Mammary epithelial cell (primary cell): ENCODE results near the gene UNC80.

Experiments
- EZH2 ChIP-seq: IDR thresholded peaks from 2 replicates; pipeline ENCODE4 v1.6.1; 2012; ENCODE audit warnings: low read length, inconsistent platforms, borderline replicate concordance
- TF ChIP-seq, protein P1 (sequence below), 2 donors: IDR thresholded peaks in 1 of 2; conservative IDR thresholded peaks in 1 of 2; 2 replicates each; pipeline ENCODE4 v1.5.1; 2011 to 2012; ENCODE audit warnings: inconsistent platforms in 2 of 2, low read length in 2 of 2, mild to moderate bottlenecking in 2 of 2, control low read depth in 1 of 2, low read depth in 1 of 2; ENCODE audit not compliant: insufficient read depth in 1 of 2; ENCODE audit errors: extremely low read depth in 1 of 2

DNA sequence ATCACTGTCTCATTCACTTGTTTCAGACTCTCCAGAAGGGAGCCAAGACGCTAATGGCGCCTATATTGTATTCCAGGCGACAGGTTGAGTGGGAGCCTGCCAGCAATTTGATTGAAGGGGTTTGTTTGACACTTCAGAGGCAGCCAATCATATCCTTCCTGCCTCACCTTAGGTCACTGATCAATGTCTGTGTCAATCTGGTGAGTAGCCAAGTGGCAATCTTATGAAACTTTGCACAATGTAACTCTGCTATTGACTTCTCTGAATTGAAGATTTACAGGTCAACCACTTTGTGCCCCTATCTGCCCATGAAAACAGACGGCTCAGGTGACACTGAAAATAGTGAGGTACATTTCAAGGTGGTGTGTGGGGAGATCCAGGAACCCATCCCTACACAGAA lies 198.1 kb downstream of the UNC80 start:
- TF ChIP-seq, protein P1, sequence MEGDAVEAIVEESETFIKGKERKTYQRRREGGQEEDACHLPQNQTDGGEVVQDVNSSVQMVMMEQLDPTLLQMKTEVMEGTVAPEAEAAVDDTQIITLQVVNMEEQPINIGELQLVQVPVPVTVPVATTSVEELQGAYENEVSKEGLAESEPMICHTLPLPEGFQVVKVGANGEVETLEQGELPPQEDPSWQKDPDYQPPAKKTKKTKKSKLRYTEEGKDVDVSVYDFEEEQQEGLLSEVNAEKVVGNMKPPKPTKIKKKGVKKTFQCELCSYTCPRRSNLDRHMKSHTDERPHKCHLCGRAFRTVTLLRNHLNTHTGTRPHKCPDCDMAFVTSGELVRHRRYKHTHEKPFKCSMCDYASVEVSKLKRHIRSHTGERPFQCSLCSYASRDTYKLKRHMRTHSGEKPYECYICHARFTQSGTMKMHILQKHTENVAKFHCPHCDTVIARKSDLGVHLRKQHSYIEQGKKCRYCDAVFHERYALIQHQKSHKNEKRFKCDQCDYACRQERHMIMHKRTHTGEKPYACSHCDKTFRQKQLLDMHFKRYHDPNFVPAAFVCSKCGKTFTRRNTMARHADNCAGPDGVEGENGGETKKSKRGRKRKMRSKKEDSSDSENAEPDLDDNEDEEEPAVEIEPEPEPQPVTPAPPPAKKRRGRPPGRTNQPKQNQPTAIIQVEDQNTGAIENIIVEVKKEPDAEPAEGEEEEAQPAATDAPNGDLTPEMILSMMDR (conservative IDR thresholded peaks at IDR 0.05 in 1 of 2, IDR thresholded peaks at IDR 0.05 in 1 of 2; ENCODE audit: extremely low read depth in 1 of 2, insufficient read depth in 1 of 2, low read depth in 1 of 2, low read length in 2 of 2), result no peak
- no peak for TF ChIP-seq EZH2
